NCI-H1105 treated with DMSO at 0.1 percent for 48 hours (cell line): ENCODE measurements around the gene AUNIP.
A peak's percentile ranks its signal among the peaks of the same experiment; 100 is the strongest.

Source experiments
- DNase-seq: peaks from one replicate; lab custom pipeline; 2025; lab: John Stamatoyannopoulos, UW

AUNIP gene

GRCh38 chr1:25828491-25828890 lies 30.8 kb downstream of the AUNIP start:
- DNase-seq = no peak

GRCh38 chr1:25826571-25826970 lies 32.7 kb downstream of the AUNIP start:
- no peak for DNase-seq

- no peak for DNase-seq
Measured at GRCh38 chr1:25825605-25826004, 33.7 kb downstream of the AUNIP start.

- no peak for DNase-seq
Measured at GRCh38 chr1:25821630-25822091, 37.6 kb downstream of the AUNIP start.

- DNase-seq = no peak
Measured at GRCh38 chr1:25821112-25821476, 38.2 kb downstream of the AUNIP start.

DNA sequence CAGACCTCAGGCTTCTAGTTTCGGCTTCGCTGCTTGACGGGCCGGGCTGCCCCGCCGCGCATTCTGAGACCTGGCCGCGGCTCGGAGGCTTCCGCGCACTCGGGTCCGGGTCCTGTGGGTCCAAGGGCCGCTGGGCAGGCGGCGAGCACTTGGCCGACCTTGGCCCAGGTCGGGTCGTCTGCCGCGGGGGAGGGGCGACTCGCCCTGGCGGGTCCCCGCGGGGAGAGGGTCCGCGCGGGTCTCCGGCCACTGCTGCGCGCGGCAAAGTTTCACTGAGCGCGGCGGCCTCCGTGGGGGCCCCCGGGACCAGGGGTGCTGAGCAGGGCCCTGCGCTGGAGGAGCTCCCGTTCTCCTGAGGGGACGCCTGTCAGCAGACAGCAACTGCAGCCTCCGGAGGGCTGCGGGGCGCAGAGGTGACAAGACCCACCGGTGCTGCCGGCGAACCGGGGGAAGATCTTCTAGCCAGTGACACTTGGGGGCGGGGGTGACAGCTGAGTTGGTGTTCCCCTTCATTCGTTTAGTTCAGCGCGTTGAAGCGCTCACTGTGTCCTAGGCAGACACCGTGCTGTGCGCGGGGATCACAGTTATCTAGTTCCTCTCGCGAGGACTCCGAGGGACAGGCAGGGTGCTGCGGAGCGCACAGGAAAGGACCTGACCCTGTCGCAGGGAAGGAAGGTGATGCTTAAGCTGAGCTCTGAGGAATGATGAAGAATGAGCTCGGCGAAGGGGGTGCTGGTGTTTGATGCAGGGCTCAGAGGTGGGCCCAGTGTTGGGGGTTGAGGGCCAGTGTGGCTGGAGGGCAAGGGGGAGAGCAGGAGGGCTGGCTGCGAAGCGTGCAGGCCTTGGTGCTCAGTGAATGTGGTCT lies 38.8 kb downstream of the AUNIP start:
- DNase-seq = peak; percentile 26

- DNase-seq = peak; percentile 79
Measured at GRCh38 chr1:25819491-25820246, 39.6 kb downstream of the AUNIP start, which contains the start of gene MTFR1L. MTFR1L (plus strand) TSS chr1:25819954; CDS start chr1:25823105, 3,151 bp downstream.

DNA sequence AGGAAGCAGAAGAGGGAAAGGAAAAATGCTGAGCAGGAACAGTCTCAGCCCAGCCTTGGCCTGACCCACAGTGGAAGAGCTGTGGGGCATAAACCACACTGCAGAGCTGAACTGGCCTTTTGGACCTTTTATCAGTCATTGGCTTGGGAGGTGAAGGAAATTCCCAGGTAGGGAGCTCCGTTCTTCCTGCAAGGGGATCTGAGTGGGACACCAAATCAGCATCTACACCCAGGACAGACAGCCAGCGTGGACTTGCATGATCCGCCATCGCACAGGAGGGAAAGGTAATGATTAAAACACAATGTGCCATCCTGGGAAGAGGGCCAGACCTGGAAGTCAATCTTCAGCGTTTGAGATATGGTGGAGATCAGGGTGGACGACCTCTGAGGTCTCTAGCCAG lies 40.7 kb downstream of the AUNIP start:
- DNase-seq = no peak

DNA sequence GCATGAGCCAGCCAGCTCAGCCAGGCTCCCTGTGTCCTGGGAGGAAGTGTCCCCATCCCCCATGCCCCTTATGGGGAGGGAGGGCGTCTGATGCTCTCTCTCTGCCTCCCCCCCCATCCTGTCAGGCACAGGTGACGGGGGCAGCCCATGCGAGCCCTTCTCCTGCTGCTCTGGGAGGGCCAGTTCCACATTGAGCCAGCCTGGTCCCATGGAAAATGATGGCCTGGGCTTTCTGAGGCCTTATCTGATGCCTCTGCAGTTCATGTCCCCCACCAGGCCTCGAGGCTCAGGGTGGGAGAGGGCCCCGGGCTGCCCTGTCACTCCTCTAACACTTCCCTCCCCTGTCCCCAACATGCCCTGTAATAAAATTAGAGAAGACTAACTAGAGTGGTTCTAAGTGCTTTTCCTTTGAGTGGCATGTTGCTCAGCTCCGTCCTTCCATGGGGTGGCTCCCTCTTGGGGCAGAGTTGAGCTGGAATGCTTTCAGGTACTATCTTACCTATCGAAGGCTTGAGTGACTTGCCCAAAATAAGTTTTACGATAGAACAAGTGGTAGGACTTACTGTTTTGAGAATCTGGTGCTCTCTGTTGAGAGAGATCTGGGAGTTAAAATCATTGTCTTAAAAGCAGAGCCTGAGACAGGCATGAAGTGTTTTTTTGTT lies 41.3 kb downstream of the AUNIP start:
- DNase-seq = peak; percentile 20

DNA sequence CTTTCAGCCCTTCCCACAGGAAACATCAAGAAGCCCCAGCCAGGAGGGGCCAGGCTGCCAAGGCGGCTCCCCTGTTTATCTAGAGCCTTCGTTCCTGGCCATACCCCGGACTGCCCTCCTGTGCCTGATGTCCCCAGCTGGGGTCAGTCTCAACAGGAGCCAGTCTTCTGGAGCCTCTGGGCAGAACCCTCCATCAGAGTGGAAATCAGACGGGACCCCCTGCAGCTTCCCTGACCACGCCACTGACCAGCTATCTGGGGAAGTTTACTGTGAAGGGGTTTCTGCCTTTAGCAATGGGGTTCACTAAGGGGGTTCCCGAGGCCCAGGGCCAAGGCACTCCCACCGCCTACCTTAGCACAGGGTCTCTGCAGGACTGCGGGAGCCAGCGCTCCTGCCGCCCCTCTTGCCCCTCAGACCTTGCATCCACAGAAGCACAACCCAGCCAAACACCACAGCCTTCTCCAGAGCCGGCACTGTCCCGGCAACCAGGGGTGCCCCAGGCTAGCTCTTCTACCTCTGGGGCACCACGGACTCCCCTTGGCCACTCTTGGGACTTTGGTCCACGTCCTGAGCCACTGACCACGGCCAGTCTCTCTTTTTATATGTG lies 43.0 kb downstream of the AUNIP start:
- no peak for DNase-seq

- DNase-seq = no peak
Measured at GRCh38 chr1:25815208-25816111, 43.8 kb downstream of the AUNIP start.

DNA sequence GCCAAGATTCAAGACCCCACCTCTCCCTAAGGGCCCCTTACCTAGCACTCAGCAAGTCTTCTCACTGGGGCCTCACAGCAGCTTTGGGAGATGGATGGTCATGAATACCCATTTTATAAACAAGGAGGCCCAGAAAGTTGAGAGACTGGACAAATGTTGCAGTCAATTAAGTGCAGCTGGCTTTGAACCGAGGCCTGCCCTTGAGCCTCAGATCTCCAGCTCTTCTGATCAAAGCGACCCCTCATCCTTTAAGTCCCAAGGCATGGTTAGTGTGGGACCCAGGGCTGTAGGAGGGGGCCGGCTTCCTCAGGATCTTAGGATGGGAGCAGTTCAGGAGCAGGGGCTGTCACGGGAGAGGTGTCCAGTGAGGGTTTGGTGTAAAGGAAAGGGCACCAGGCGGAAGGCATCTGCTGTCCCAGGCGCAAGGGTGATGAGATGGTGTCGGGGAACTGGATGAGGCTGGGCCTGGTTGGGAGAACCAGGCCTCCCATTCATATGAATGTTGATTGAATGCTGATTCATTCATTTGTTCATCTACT lies 44.6 kb downstream of the AUNIP start:
- no peak for DNase-seq

DNA sequence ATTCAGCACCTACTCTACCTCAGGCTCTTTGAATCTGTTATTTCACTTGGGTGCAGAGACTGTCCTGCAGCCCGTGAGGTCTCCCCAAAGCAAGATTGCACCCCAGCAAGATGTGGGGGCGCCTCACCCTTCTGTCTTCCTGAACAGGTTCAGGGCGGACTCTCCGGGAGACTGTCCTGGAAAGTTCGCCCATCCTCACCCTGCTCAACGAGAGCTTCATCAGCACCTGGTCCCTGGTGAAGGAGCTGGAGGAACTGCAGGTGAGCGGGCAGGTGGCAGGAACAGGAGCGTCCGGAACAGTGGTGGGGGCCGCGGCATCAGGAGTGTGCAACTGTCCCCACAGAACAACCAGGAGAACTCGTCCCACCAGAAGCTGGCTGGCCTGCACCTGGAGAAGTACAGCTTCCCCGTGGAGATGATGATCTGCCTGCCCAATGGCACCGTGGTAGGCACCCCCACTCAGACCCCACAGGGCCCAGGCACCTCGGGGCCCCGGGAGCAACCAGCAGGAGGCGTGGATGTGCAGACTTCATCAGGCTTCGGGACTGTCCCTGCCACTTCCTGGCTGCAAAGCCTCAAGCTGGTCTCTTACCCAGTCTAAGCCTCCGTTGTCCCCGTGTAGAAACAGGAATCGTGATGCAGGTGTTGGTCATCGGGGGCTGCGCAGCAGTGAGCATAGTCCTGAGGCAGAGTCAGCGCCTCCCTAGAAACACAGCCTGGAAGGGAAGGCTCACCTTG lies 45.4 kb downstream of the AUNIP start:
- no peak for DNase-seq

DNA sequence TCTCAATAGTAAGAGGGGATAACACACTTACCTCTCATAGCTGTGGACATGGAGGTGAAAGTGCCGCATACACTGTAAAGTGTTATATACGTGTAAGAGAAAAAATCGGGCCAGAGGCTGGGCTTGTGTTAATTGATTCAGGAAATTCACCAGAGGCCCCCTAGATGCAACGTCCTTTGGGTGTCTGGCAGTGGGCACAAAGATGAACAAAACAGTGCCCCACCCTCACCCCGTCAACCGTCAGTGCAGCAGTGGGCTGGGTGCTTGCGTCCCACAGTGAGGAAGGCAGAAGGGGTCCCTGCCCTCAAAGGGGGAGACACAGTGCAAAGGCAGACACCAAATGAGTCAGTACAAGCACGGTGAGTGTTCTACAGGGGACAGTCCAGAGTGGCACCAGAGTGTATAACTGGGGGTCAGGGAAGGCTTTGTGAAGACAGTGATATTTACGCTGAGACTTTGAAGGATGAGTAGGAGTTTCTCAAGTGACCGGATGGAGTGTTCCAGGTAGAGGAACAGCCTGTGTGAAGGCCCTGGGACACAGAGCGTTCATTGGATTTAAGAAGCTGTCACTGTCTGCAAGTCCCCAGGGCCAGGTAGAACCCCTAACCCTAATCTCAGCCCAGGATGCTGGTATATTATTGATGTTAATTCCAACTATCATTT lies 46.1 kb downstream of the AUNIP start:
- DNase-seq = no peak

GRCh38 chr1:25811384-25812082 lies 47.7 kb downstream of the AUNIP start:
- no peak for DNase-seq

DNA sequence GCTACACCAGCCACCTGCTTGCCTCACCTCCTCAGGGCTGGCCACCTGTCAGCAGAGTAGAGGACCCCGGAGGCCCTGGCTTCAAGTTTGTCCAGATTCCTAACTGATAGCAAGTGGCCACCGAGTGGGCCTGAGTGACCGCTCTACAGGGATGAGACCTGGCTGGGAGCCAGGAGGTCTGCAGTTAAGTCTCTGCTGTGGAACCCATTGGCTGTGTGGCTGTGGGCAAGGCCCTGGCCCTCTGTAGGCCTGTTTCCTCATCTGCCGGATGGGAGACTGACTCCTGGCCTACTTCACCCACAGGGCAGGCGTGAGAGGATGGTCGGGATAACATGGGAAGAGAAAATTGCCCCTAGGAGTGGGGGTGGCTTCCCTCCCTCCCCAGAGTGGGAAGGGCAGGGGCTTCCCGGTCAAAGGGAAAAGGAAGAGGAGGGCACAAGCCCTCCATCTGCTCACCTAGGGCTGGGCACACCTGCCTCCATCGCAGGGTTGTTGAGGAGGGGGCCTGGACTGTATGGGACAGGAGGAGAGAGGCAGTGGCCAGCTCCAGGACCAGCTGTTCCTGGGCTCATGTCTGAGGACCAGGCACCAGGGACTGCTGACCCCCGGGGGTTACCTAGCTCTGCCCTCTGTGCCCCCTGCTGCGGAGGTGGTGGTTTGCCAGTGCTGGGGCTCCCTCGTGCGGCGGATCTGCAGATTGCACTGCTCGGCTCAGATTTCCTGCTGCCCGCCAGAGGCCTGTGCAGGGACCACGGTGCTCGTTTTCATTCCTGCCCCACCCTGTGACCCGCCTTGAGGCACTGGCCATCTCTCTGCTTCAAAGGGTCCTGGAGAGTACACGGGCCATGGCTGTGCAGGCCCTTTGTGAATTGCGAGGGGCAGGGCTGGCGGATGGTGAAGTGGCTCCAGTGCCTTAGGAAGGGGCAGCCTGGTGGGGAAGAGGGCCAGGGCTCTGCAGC lies 48.6 kb downstream of the AUNIP start:
- DNase-seq = peak; percentile 60

DNA sequence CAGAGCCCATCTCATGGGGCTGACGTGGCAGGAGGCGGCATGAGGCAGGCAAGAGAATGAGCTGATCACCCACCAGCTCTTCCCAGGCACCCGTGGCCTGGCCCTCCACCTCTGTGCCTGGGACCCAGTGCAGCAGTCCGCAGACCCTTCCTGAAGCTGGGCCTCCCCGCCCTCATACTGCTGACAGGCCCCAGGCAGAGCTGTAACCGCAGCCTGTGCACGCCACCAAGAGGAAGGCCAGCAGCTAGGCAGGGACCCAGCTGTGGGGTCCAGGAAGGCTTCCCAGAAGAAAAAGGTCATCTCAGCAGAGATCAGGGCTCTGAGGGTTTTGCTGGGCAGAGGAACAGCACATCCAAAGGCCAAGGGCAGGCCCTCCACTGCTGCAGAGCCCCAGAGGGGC lies 49.3 kb downstream of the AUNIP start:
- DNase-seq = no peak
